ENCODE data around the gene LHPP.
"Not testable (repeated sequence)": the region's sequence is repeated elsewhere in the genome, so short reads cannot be mapped to it uniquely, and the experiment has no call there.

Gene LHPP, protein sequence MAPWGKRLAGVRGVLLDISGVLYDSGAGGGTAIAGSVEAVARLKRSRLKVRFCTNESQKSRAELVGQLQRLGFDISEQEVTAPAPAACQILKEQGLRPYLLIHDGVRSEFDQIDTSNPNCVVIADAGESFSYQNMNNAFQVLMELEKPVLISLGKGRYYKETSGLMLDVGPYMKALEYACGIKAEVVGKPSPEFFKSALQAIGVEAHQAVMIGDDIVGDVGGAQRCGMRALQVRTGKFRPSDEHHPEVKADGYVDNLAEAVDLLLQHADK

DNA sequence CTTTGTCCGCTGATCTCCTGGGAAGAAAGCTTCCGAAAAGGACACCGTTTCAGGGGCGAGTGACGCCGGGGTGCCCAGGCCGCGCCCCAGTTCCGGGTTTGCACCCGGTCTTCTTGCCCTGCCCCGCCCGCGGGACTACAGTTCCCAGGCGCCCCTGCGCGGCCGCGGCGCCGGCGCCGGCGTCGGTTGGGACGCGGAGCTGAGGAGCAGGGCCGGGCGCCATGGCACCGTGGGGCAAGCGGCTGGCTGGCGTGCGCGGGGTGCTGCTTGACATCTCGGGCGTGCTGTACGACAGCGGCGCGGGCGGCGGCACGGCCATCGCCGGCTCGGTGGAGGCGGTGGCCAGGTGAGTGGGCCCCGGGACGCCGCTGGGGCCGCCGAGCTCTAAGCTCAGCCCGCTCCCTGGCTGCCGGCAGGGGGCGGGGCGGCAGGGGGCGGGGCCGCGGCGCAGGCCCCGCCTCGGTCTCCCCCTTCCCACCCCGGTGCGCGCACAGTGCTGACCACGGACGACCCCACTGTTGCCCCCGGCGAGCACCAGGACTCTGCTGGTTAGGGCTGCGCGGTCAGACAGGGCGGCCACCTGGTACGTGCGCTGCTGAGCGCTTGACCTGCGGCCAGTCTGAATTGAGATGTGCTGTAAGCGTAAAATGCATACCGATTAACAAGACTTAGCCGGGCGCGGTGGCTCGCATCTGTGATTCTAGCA, at the start of gene LHPP:
TSS of gene LHPP (plus strand) at position 182 of the 706 bp plus-strand sequence. CDS start at position 222, 40 bp downstream.
- peak; percentile 62 to 71 for DNase-seq (ENCODE audit: low read depth in 2 of 2)

DNA sequence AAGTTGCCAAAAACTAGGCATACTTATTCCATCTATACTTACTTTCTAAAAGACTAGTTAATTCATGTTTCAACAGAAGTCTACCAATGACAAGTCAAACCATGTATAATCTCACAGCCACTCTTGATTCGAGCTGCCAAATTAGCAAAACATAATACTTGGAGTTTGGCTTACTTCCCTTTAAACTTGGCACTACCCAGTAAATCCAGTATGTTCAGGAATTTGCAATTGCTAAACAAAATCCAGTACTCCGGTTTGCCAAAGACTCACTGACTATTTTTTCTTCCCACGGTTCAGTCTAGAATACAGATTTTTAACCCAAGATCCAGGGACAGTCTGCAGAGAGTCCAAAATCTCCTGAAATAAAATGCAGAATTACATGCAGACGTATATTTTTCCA, 47.5 kb upstream of the LHPP start:
- DNase-seq (ENCODE audit: low read depth in 2 of 2), result no peak

DNA sequence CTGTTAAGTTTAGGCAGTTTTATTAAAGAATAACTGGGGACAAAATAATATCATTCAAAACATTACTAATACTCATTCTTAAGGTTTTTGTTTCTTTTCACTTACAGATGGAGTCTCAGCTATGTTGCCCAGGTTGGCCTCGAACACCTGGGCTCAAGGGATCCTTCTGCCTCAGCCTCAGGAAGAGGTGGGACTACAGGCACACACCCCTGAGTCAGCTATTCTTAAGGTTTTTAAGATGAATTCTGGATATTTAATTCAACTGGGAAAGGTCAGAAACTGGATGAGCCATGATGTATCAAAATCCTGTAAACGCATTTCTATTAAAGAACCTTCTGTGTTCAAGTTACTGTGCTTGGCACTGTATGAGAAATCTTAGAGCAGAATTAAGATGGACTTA, 46.4 kb upstream of the LHPP start:
- DNase-seq (ENCODE audit: low read depth in 2 of 2), result no peak

DNA sequence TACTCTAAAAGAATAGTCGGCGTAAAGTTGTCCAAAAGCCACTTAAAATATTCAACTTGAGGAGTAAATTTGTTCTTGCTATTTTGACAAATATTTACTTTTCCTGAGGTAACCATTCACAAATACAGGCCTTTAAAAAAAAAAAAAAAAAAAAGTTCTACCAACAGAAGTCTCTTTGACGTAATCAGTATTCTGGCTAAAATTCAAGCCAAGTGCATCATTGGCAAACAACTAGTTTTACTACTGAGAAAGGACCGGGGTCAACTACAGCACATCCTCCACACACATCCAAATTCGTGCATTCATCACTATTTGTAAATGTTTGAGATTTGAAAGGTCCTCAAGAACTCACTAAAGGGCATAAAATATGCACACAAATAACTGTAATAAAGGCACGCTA, 44.9 kb upstream of the LHPP start:
- no peak for DNase-seq (ENCODE audit: low read depth in 2 of 2)

DNA sequence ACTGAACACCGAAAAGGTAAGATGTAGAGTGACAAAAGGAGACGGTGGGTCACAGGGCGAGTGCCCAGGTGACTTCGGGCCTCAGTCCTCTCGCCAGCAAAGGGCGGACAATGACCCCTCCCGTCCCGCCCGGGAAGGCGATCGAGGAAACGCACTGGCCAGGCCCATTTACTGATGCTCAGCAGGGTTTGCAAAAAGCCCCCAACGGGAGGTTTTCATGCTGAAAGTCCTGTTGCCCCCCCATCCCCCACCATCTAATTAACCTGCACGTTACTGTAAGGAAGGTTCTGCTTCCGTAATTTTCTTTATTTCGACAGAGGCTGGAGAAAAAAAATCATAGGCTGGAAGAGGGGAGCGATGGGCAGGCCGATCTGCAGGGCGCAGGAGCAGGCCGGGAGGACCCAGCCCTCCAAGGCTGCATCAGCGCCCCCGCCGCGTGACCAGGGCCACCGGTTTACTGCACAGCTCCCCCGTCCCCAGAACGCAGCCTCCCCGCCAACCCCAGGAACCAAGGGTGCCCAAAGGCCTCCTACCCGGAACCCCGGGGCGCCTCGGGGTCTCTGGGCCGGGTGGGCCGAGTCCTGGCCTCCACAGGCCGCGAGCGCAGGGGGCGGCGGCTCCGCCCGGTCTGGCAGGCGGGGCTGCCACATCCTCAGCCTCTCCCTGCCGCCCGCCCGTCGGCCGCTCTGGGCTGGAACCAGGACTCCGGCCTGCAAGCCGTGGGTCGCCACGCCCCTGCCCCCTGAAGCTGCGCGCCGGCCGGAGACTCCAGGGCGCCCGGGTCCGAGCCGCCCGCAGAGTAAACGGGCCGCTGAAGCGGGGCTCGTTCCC, 43.5 kb upstream of the LHPP start:
- no peak for DNase-seq (ENCODE audit: low read depth in 2 of 2)

DNA sequence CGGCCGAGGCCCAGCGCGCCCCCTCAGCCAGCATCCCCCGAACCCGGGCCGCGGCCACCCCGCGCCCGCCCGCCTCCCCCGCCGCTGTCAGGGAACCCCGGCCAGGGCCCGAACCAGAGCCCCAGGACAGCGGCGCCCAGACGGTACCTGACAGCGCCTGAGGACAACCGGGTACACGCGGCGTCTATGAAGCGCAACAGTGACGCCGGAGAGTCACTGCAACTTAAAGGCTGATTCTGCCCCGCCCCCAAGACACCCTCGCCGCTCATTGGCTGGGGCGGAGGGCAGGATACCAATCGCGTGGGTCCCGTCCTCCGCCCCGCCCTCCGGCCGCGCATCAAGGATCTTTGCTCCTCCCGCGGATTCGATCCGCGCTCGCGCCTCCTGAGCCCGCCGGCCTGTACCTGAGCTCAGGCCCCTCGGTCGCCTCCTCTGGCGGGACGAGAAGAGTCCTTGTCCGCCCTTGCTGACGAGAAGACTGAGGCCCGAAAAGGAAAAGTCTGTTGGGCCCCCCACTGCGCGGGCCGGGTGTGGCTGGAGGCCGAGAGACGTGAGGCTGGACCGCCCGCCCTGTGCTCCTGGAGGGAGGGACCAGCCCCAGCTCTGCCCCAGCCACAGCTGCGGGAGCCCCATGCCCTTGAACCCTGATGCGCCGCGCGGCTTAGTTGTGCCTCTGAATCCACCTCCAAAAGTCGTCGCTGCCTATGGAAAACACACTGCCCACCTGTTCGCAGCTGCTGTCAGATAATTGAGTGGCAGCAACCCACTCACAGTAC, 42.7 kb upstream of the LHPP start, which contains the start of gene OAT:
TSS of gene OAT (minus strand) at position 198 of the 776 bp plus-strand sequence. CDS start 6,752 bp downstream, outside the sequence.
- peak; percentile 91 to 94 for DNase-seq (ENCODE audit: low read depth in 2 of 2)

DNA sequence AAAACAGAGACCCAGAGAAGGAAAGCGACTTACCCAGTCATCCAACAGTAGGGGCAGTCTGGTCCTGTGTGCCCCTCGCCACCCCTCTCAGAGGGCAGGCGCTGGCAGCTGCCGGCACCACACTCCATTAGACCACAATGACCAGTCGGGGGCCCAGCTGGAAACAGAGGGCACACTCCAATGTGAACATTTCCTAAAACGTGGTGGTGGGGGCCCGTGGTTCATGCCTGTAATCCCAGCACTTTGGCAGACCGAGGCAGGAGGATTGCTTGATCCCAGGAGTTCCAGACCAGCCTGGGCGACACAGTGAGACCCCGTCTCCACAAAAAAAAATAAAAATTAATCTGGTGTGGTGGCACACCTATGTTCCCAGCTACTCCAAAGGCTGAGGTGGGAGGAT, 42.0 kb upstream of the LHPP start:
- DNase-seq (ENCODE audit: low read depth in 2 of 2), result no peak

DNA sequence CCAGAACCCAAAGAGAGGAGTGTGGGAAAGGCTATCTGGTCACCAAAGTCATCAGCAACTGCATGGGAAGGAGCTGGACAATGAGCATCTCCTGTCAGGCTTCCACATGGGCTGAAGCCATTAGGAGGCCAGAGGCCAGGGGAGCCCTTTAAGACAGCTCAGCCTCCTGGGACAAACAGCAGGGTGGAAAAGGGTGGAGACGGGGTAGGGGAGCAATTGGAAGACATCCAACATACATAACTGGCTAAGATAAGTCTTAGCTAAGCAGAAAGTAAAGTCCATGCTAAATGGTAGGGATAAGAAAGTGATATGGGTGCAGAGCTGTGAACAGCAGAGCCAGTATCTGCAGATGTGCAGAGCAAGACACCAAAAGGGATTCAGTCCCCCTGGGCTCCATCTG, 41.4 kb upstream of the LHPP start:
- no peak for DNase-seq (ENCODE audit: low read depth in 2 of 2)

DNA sequence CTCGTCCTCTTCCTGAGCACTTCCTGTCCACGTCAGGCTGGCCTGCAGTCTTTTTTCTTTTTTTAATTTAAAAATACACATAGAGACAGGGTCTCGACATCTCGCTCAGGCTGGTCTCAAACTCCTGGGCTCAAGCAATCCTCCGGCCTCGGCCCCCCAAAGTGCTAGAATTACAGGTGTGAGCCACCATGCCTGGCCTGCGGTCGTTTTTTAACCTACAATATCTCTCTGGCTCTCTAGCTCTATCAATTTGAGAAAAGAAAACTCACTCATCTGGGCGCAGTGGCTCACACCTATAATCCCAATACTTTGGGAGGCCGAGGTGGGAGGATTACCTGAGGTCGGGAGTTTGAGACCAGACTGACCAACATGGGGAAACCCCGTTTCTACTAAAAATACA, 38.9 kb upstream of the LHPP start:
- DNase-seq (ENCODE audit: low read depth in 2 of 2), result no peak

DNA sequence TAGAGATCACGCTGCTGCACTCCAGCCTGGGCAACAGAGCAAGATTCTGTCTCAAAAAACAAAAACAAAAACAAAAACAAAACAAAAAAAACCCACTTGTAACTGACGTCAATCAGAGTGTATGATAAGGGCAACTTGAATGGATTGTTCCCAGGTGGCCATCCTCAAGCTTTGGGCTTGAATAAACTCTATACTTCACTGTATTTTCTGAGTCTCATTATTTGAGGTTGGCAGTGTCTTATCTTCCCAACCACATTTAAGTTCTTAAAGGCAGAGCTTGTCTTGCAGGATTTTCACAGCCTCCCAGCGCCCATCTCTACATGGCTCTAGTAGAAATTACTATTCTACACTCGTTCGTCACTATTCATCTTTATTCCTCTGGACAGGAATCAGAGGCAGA, 37.8 kb upstream of the LHPP start:
- no peak for DNase-seq (ENCODE audit: low read depth in 2 of 2)

DNA sequence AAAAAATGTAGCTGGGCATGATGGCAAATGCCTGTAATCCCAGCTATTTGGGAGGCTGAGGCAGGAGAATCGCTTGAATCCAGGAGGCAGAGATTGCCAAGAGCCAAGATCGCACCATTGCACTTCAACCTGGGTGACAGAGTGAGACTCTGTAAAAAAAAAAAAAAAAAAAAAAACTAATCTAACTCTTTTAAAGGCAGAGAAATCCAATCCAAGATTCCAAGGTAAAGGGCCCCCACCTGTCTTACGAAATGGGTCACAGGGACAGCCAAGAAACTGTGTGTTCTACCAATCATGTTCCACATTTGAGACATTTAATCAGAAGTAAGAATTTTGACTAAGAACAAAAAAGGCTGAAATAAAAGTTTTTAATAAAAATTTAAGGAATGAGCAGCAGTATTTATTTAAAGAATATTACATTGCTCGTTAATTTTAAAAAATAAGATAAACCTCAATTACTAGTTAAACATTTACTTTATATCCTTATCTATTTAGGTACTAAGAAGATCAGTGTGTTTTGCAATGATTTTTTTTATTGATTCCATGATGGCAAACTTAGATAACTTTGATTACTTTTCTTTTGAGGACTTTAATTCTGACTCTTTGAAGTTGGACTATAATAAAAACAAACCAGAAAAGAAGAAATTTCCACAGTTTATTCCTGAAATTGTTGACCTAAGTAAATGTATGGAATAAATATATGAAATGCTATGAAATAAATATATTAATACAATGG, 36.2 kb upstream of the LHPP start:
- no peak for DNase-seq (ENCODE audit: low read depth in 2 of 2)

DNA sequence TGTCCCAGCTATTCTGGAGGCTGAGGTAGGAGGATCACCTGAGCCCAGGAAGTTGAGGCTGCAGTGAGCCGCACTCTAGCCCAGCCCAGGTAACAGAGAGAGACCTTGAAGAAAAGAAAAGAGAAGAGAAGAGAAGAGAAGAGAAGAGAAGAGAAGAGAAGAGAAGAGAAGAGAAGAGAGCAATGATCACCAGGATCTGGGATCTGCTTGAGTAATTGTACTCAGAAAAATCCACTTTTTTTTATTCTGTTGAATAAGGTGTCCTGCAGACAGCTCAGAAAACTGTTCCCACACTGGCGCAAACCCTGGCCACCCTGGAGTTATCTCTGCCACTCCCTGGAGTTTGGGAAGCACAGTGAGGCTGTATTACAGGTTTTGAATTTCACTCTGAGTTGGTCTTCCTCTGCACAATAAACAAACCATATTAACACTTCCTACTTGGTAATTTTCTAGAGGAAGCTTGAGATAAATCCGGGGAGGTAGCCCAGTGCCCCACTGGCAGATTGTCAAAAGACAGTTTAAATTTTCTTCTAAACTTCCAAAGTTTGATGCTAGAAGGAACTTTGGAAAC, 33.3 kb upstream of the LHPP start:
- DNase-seq (ENCODE audit: low read depth in 2 of 2), result no peak

DNA sequence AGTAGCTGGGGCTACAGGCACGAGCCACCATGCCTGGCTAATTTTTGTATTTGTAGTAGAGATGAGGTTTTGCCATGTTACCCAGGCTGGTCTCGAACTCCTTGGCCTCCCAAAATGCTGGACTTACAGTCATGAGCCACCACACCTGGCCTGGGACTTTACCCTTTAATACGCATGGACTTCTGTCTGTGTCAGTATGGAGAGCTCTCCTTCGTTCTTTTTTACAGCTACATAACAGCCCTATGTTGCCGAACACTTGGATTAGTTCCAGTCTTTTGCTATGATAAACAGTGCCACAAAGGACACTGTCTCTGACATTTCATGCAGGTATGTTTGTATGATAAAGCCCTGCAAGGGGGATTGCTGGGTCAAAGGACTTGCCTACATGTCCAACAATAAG, 32.0 kb upstream of the LHPP start:
- DNase-seq (ENCODE audit: low read depth in 2 of 2), result no peak

DNA sequence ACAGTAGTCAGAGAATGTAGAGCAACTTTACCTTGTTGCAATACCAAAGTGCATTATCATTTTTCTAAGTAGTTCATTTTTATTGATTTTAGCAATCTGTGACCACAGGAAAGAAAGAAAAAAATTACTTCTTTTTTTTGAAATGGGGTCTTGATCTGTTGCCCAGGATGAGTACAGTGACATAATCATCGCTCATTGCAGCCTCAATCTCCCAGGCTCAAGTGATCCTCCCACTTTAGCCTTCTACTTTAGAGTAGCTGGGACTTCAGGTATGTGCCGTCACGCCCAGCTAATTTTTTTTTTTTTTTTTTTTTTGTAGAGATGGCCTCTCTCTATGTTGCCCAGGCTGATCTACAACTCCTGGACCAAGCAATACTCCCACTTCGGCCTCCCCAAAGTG, 31.5 kb upstream of the LHPP start:
- no peak for DNase-seq (ENCODE audit: low read depth in 2 of 2)

DNA sequence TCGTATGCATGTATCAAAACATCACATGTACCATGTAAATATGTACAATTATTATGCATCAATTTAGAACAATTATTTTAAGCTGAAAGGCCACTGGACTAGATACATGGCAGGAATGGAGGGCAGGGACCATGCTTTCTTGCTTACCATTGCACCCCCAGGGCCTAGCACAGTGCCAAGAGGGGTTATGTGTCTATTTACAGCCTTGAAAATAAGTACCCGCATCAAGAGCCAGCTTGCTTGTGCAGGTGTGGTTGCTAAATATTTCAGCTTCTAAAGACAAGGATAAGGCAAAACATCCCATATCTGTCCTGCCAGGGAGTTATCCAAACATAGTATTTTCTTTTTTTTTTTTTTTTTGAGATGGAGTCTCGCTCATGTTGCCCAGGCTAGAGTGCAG, 28.2 kb upstream of the LHPP start:
- no peak for DNase-seq (ENCODE audit: low read depth in 2 of 2)

DNA sequence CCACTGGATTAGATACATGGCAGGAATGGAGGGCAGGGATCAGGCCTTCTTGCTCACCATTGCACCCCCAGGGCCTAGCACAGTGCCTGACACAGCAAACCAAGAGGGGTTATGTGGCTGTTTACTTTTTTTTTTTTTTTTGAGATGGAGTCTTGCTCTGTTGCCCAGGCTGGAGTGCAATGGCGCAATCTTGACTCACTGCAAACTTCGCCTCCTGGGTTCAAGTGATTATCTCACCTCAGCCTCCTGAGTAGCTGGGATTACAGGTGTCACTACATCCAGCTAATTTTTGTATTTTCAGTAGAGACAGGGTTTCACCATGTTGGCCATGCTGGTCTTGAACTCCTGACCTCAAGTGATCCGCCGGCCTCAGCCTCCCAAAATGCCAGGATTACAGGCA, 25.9 kb upstream of the LHPP start:
- DNase-seq (ENCODE audit: low read depth in 2 of 2), result not testable (repeated sequence)

DNA sequence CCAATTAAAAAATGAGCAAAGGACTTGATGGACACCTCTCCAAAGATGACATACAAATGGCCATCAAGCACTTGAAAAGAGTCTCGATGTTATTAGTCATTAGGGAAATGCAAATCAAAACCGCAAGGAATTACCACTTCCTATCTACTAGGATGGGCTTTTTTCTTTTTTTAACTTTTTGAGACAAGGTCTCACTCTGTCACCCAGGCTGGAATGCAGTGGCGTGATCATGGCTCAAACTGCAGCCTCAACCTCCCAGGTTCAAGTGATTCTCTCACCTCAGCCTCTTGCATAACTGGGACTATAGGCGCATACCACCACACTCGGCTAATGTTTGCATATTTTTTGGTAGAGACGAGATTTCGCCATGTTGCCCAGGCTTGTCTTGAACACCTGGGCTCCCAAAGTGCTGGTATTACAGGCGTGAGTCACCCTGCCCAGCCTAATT, 25.4 kb upstream of the LHPP start:
- DNase-seq (ENCODE audit: low read depth in 2 of 2), result no peak

DNA sequence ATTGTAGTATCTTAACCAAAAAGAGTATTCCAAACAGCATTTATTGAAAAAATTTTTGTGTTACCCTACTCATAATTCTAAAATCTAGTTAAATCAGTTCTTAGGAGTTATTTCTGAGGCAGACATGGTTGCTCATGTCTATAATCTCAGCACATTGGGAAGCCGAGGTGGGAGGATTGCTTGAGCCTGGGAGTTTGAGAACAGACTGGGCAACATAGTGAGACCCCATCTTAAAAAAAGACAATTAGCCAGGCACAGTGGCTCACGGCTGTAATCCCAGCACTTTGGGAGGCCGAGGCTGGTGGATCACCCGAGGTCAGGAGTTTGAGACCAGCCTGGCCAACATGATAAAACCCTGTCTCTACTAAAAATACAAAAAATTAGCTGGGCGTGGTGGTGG, 19.9 kb upstream of the LHPP start:
- not testable (repeated sequence) for DNase-seq (ENCODE audit: low read depth in 2 of 2)

DNA sequence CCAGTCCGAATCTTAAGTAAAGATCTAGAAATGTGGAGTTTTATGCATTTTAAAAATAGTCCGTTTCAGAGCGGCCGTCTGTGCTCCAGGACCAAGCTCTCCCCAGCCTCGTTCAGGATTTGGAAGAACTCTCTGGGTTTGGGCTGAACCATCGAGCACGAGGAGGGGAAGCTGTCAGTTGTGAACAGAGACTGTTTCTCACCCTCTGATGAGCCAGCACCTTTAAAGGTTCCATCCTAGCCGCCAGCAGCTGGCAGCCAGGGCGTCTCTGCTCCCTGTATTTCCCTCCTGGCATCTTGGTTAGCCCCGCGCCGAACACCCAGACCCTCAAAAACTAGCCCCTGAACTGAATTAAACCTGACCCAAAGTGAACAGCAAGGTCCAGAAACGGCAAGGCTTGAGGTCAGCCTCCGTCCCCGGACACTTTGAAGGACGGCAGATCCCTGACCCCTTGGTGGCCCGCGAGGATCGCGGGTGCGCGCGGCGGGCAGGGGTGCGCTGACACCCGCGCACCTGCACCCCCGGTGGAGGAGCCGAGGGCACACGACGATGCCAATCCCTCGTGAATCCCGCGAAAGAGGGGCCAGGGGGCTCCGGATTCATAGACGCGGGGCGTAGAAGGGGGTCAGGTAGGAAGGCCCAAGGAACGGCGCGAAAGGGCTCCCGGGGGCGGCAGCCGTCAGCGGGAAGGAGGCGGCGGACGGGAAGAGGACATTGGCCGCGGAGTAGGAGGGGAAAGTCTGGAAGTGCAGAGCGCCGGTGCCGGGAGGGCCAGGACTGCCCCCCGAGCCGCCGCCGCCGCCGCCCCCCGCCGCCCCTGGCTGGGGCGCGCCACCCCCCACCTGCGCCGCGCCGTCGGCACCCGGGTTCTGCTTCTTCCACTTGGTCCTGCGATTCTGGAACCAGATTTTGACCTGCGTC, 14.5 kb upstream of the LHPP start:
- no peak for DNase-seq (ENCODE audit: low read depth in 2 of 2)

All from stimulated activated CD8-positive, alpha-beta memory T cell treated with anti-CD3 and anti-CD28 coated beads, Interleukin-2, amount 100 ng/mL, for 1 hour (primary cell).